IMR-90 (cell line): ENCODE results near the gene SEMA5A. TPM values are rescaled to one million over a fixed set of nuclear protein-coding genes. Genes with fewer than 3 reads are reported as not detected.

Experiments
- ATAC-seq: fragments of 200-7000 bp; cut with Tn5 transposase; 2 replicates; pipeline ENCODE4 v1.9.1; 2020; ENCODE audit warnings: low read depth, mild to moderate bottlenecking, moderate library complexity
- BruUV-seq: library from RNA; stranded (reverse); fragments of 400-500 nt; replicated peaks from 2 replicates; lab custom pipeline; 2021; lab: Mats Ljungman, UMichigan
- CTCF ChIA-PET: fragments of 300-600 bp; formaldehyde crosslinking; extraction: SDS; loops from one replicate; lab custom pipeline; 2021; ENCODE audit warnings: antibody characterized with exemption; lab: Yijun Ruan, JAX
- POLR2A ChIA-PET: fragments of 300-600 bp; sonication (Branson Sonifier 250); formaldehyde crosslinking; loops from one replicate; lab custom pipeline; 2022; ENCODE audit warnings: antibody characterized with exemption; ENCODE audit not compliant: unreplicated experiment; lab: Charles Lee
- DNase-seq: peaks from one replicate; pipeline ENCODE4 v3.0.0; 2013
- H2AFZ ChIP-seq: replicated peaks from 2 replicates; pipeline ENCODE3; 2013; ENCODE audit warnings: low read length, mild to moderate bottlenecking; ENCODE audit not compliant: poor library complexity
- H2AK5ac ChIP-seq: 2 replicates; pipeline ENCODE4 v1.6.1; 2013; ENCODE audit warnings: low read depth, low read length, inconsistent platforms
- H2AK9ac ChIP-seq: replicated peaks from 2 replicates; pipeline ENCODE3; 2013; ENCODE audit warnings: mild to moderate bottlenecking, low read depth, low read length, moderate library complexity; ENCODE audit not compliant: poor library complexity
- H2BK120ac ChIP-seq: 2 replicates; pipeline ENCODE4 v1.6.1; 2013; ENCODE audit warnings: low read depth, low read length, inconsistent platforms
- H2BK15ac ChIP-seq: 3 replicates; pipeline ENCODE4 v1.6.1; 2013; ENCODE audit warnings: low read depth, low read length, inconsistent platforms
- H2BK20ac ChIP-seq: 2 replicates; pipeline ENCODE4 v1.6.1; 2013; ENCODE audit warnings: low read depth, mild to moderate bottlenecking, inconsistent platforms, low read length, moderate library complexity
- H2BK5ac ChIP-seq: 2 replicates; pipeline ENCODE4 v1.6.1; 2013; ENCODE audit warnings: mild to moderate bottlenecking, low read depth, low read length, inconsistent platforms; ENCODE audit not compliant: poor library complexity, severe bottlenecking
- H3K14ac ChIP-seq: replicated peaks from 2 replicates; pipeline ENCODE4 v1.6.1; 2013; ENCODE audit warnings: low read depth, low read length, inconsistent platforms
- H3K18ac ChIP-seq: 2 replicates; pipeline ENCODE4 v1.6.1; 2013; ENCODE audit warnings: low read depth, low read length, control low read depth
- H3K23ac ChIP-seq: 2 replicates; pipeline ENCODE4 v1.6.1; 2013; ENCODE audit warnings: low read depth, low read length, inconsistent platforms
- H3K27ac ChIP-seq: 2 replicates; pipeline ENCODE4 v1.5.1; 2013; ENCODE audit warnings: mild to moderate bottlenecking, control low read depth, low read length; ENCODE audit not compliant: insufficient read depth
- H3K27me3 ChIP-seq: 2 replicates; pipeline ENCODE4 v1.6.1; 2013; ENCODE audit warnings: low read length; ENCODE audit not compliant: control insufficient read depth, insufficient read depth
- H3K36me3 ChIP-seq: 2 replicates; pipeline ENCODE4 v1.6.1; 2013; ENCODE audit warnings: low read length, mixed read lengths; ENCODE audit not compliant: control insufficient read depth, insufficient read depth
- H3K4ac ChIP-seq: 2 replicates; pipeline ENCODE4 v1.6.1; 2013; ENCODE audit warnings: low read depth, low read length, inconsistent platforms
- H3K4me1 ChIP-seq: 2 replicates; pipeline ENCODE4 v1.6.1; 2013; ENCODE audit warnings: low read length, mixed read lengths; ENCODE audit not compliant: control insufficient read depth, insufficient read depth
- H3K4me2 ChIP-seq: 2 replicates; pipeline ENCODE4 v1.6.1; 2013; ENCODE audit warnings: low read depth, mild to moderate bottlenecking, control low read depth, low read length, moderate library complexity
- H3K4me3 ChIP-seq: 2 replicates; pipeline ENCODE4 v1.5.1; 2013; ENCODE audit warnings: low read depth, mild to moderate bottlenecking, control low read depth, low read length, moderate library complexity; ENCODE audit not compliant: insufficient read depth
- H3K56ac ChIP-seq: 2 replicates; pipeline ENCODE4 v1.6.1; 2013; ENCODE audit warnings: low read length, inconsistent platforms; ENCODE audit not compliant: insufficient read depth; ENCODE audit errors: extremely low read depth
- H3K79me1 ChIP-seq, 2 experiments: 2 replicates each; pipeline ENCODE4 v1.6.1; 2013; ENCODE audit warnings: low read length in 2 of 2, inconsistent platforms in 1 of 2, low read depth in 1 of 2
- H3K9ac ChIP-seq: 2 replicates; pipeline ENCODE4 v1.6.1; 2013; ENCODE audit warnings: low read depth, low read length, control low read depth
- H3K9me1 ChIP-seq: 2 replicates; pipeline ENCODE4 v1.6.1; 2013; ENCODE audit warnings: low read length, inconsistent platforms; ENCODE audit not compliant: insufficient read depth
- H3K9me3 ChIP-seq: 2 replicates; pipeline ENCODE4 v1.6.1; 2013; ENCODE audit warnings: low read length; ENCODE audit not compliant: control insufficient read depth, insufficient read depth
- H4K20me1 ChIP-seq: 2 replicates; pipeline ENCODE4 v1.6.1; 2013; ENCODE audit warnings: low read length, inconsistent platforms; ENCODE audit not compliant: insufficient read depth
- H4K5ac ChIP-seq: 2 replicates; pipeline ENCODE4 v1.6.1; 2013; ENCODE audit warnings: mild to moderate bottlenecking, low read depth, low read length, control low read depth
- H4K8ac ChIP-seq, 2 experiments: 2 replicates each; pipeline ENCODE4 v1.6.1; 2013; ENCODE audit warnings: low read depth in 2 of 2, low read length in 2 of 2, control low read depth in 1 of 2, inconsistent platforms in 1 of 2
- H4K91ac ChIP-seq: 2 replicates; pipeline ENCODE4 v1.6.1; 2013; ENCODE audit warnings: low read depth, low read length, inconsistent platforms; ENCODE audit not compliant: insufficient read depth
- MAZ ChIP-seq: IDR thresholded peaks from 2 replicates; pipeline ENCODE4 v1.6.1; 2012; ENCODE audit warnings: low read depth, mild to moderate bottlenecking, low read length, improper control_type of control experiment, moderate library complexity, borderline replicate concordance
- SMC3 ChIP-seq: fragments of 150-350 bp; IDR thresholded peaks from 2 replicates; pipeline ENCODE4 v1.6.1; 2016; ENCODE audit warnings: low read depth, mild to moderate bottlenecking, antibody characterized with exemption, low read length, moderate library complexity
- WGBS, 2 experiments: methylation state at CpG; one replicate each; pipeline versions ENCODE4 v1.1.5 to v1.1.7; 2013; ENCODE audit warnings: missing lambda C conversion rate in 2 of 2; ENCODE audit not compliant: insufficient read length in 1 of 2; ENCODE audit errors: extremely low coverage in 2 of 2; 5-methylcytosine and 5-hydroxymethylcytosine counted together
- dilution Hi-C: fragments of 300-500 bp; cut with HindIII; formaldehyde crosslinking; loops from one replicate; pipeline ENCODE4 v1.14.3; 2018; ENCODE audit warnings: low sequenced_read_pairs; ENCODE audit not compliant: unreplicated experiment
- in situ Hi-C: fragments of 300-500 bp; cut with MboI; formaldehyde crosslinking; loops from 3 replicates; pipeline ENCODE4 v1.14.3; 2019; ENCODE audit warnings: low sequenced_read_pairs, inconsistent platforms, mixed read lengths
- intact Hi-C: fragments of 100-400 bp; cut with micrococcal nuclease; formaldehyde crosslinking; loops from 2 replicates; pipeline ENCODE4 v1.10.0; 2022
- polyA plus RNA-seq, 3 experiments: library from polyadenylated mRNA; depleted of rRNA; stranded (reverse); fragments of >200 nt; gene quantifications; 2 replicates each; pipeline ENCODE4 v1.2.3, GENCODE V29; 2012; ENCODE audit warnings: low replicate concordance in 1 of 3
- total RNA-seq: library from RNA; depleted of rRNA; stranded (reverse); fragments of >200 nt; gene quantifications from 2 replicates; pipeline ENCODE4 v1.2.3, GENCODE V29; 2012

Gene SEMA5A
- total and polyA plus RNA-seq, 2 of the 4 experiments (the other 2 are of a cell fraction) = 8.2 to 9.9 TPM

DNA sequence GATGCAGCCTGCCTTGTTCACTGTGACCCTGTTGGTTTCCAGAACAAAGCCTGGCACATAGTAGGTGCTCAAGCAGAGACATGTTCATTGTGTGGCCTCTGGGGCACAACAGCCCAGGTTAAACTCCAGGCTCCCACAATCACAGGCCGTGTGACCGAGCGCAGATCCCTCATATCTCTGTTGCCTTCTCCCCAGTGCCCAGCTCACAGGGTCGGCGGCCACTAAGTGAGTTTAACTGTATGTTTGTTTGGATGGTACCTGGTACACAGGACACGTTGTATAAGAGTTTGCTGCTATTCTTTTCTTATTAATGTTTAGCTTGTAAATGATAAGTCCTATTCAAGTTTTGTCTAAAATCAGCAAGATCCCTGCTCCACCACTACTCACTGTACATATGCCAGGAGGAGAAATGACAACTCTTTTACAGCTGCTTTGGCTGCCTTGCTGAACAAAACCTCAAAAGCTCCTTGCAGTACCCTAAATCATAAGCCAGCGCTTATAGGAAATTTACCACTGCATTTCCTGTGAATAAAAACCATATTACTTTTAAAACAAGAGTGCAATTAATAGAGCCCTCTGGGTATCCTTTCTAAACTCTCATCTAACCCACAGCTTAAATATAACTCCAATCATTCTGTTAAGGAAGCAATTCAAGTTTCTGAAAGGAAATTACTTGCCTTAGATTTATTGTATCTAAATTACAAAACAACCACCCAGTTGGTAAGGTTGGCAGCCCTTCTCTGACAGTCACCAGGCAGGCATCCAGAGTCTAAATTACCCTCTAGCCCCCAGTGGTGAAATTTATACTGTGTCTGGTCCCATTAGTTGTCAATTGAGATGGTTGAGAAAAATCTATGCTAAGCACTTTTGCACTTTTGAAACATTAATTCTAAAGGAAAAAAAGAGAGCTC, 379.4 kb downstream of the SEMA5A start:
- in situ Hi-C loops = no loop called here
- Histone ChIP-seq H4K91ac (no peak overlapping the region), H3K9me3 (no peaks in the 10 kb centered on the region), H2AFZ (no peak overlapping the region), H3K9ac (no peak overlapping the region), H2BK20ac (no peak overlapping the region), H2AK9ac (no peak overlapping the region), H3K4me3 (no peak overlapping the region), H2BK15ac (no peak overlapping the region), H3K56ac (no peak overlapping the region), H4K5ac (no peak overlapping the region), H3K27ac (no peak overlapping the region), H3K18ac (no peak overlapping the region), H3K9me1 (no peaks in the 10 kb centered on the region; the same call in 1 of the 2 replicates), H3K4ac (no peak overlapping the region), H2BK5ac (no peak overlapping the region), H3K27me3 (no peaks in the 10 kb centered on the region), H3K36me3 (no peaks in the 10 kb centered on the region), H2AK5ac (no peak overlapping the region; the same call in 1 of the 2 replicates), H3K4me1 (peaks cover 2% of the 10 kb centered on the region; the same call in 1 of the 2 replicates), H3K14ac (no peak overlapping the region), H4K20me1 (no peaks in the 10 kb centered on the region), H3K79me1 (peaks cover 0 to 6% of the 10 kb centered on the region in 2 experiments; a peak in 3 of 4 replicates), H3K23ac (no peak overlapping the region), H2BK120ac (no peak overlapping the region), H4K8ac (0 out of 4 replicates have a peak overlapping the region, but pooled peaks of 1 of the 2 experiments have one; percentile 55), H3K4me2 (no peak overlapping the region)
- POLR2A ChIA-PET = no interaction called here
- no CpG with 5 or more reads among the region's 7 CpGs for WGBS, 2 experiments
- ATAC-seq = peak; percentile 29; the same call in 1 of the 2 replicates
- dilution Hi-C loops = no loop called here
- TF ChIP-seq SMC3 = no peak
- no peak for TF ChIP-seq MAZ
- BruUV-seq = no TSS peak
- CTCF ChIA-PET = no interaction called here
- intact Hi-C loops = no loop called here
- no peak for DNase-seq
